Stimulated activated CD4-positive, alpha-beta T cell treated with anti-CD3 and anti-CD28 coated beads, Interleukin-4, amount 100 ng/mL, for 24 hours (primary cell): ENCODE measurements around the gene CCDC88C.

ENCODE experiments used
- DNase-seq: peaks from one replicate; pipeline ENCODE4 v3.0.0-alpha.2; 2020

CCDC88C gene

GRCh38 chr14:91377700-91378652, 39.6 kb downstream of the CCDC88C start:
- peak; percentile 75 for DNase-seq

- no peak for DNase-seq
Measured at GRCh38 chr14:91376547-91377477, 40.8 kb downstream of the CCDC88C start.

- no peak for DNase-seq
Measured at GRCh38 chr14:91375720-91376452, 41.7 kb downstream of the CCDC88C start.

- no peak for DNase-seq
Measured at GRCh38 chr14:91374879-91375702, 42.5 kb downstream of the CCDC88C start.

- DNase-seq, result no peak
Measured at GRCh38 chr14:91374287-91374878, 43.2 kb downstream of the CCDC88C start.

GRCh38 chr14:91373591-91374254, 43.9 kb downstream of the CCDC88C start:
- DNase-seq, result peak; percentile 71

GRCh38 chr14:91372671-91373495, 44.7 kb downstream of the CCDC88C start:
- no peak for DNase-seq

GRCh38 chr14:91371990-91372375, 45.6 kb downstream of the CCDC88C start:
- no peak for DNase-seq

- no peak for DNase-seq
Measured at GRCh38 chr14:91371011-91371989, 46.3 kb downstream of the CCDC88C start.

- peak; percentile 65 for DNase-seq
Measured at GRCh38 chr14:91369628-91370445, 47.8 kb downstream of the CCDC88C start.

- DNase-seq, result no peak
Measured at GRCh38 chr14:91368776-91369416, 48.7 kb downstream of the CCDC88C start.

- DNase-seq, result peak; percentile 65
Measured at GRCh38 chr14:91367173-91368171, 50.1 kb downstream of the CCDC88C start.

- DNase-seq, result no peak
Measured at GRCh38 chr14:91366749-91367148, 50.9 kb downstream of the CCDC88C start.

- no peak for DNase-seq
Measured at GRCh38 chr14:91365552-91365951, 52.1 kb downstream of the CCDC88C start.

GRCh38 chr14:91364524-91365270, 52.9 kb downstream of the CCDC88C start:
- DNase-seq, result no peak
